ENCODE measurements around the gene MYL4. TPM values are rescaled to one million over a fixed set of nuclear protein-coding genes. Genes with fewer than 3 reads are reported as not detected.
A peak's percentile ranks its signal among the peaks of the same experiment; 100 is the strongest.

MYL4 gene
- total and polyA plus RNA-seq, 2 donors (not counting 3 experiments of a cell fraction or from before 2014, with no cell fraction given): 2.0 to 2.1 TPM

DNA sequence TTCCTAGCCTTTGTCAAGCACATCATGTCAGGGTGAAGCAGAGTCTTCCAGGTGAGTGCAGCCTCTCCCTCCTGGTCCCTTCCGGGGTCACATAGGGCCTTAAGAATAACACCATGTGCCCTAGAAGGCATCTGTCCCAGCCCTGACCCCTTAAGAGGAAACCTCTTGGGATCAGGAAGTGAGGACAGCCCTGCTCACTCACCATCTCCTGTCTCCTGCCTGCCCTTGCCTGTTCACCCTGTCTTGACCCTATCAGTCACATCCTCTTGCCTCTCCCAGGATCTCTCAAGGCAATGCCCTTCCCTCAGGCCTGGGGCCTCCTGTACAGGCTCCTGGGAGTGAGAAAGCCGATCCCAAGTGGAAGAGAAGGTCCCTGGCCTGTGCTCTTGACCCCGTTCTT is 13.9 kb downstream of the MYL4 start:
- POLR2A ChIA-PET: no interaction called here
- Histone ChIP-seq H3K36me3 (ENCODE audit: control insufficient read depth in 2 of 2, extremely low read depth in 1 of 2, insufficient read depth in 2 of 2, low read length in 2 of 2) (no peaks in the 10 kb centered on the region), H3K9me3 (replicated peaks; ENCODE audit: control insufficient read depth, insufficient read depth, low read length) (no peaks in the 10 kb centered on the region), H3K4me2 (ENCODE audit: insufficient read depth, low read length) (no peak overlapping the region), H3K79me2 (ENCODE audit: control insufficient read depth, insufficient read depth, low read length) (no peaks in the 10 kb centered on the region), H3K27me3 (ENCODE audit: control insufficient read depth in 2 of 2, insufficient read depth in 2 of 2, low read length in 2 of 2) (no peaks in the 10 kb centered on the region), H3K4me1 (ENCODE audit: control insufficient read depth, extremely low read depth, insufficient read depth, low read length) (peaks cover 40% of the 10 kb centered on the region), H3K27ac (ENCODE audit: insufficient read depth, low read depth, low read length) (peak overlapping the region; percentile 67), H3K4me3 (replicated peaks in 1 of 3; ENCODE audit: insufficient read depth in 1 of 3, low read depth in 1 of 3, low read length in 3 of 3) (no peak overlapping the region), H3K9ac (replicated peaks; ENCODE audit: extremely low read depth, insufficient read depth, low read length) (no peak overlapping the region), H2AFZ (ENCODE audit: low read depth, low read length) (no peak overlapping the region), H4K20me1 (replicated peaks; ENCODE audit: control insufficient read depth, extremely low read depth, insufficient read depth, low read length) (no peaks in the 10 kb centered on the region), H3K9me1 (replicated peaks; ENCODE audit: control insufficient read depth, extremely low read depth, insufficient read depth, low read length) (no peaks in the 10 kb centered on the region)
- CTCF ChIA-PET: interaction anchor here (1.3 kb wide), 1 partner anchor 34 kb away, joined by 3 read pairs; no protein-coding TSS in a partner anchor
- dilution Hi-C loops (cut with MboI; ENCODE audit: extremely low pct_ligation_motif_present, low sequenced_read_pairs) (no loop called here), intact Hi-C loops (cut with micrococcal nuclease) (no loop called here)
- FAIRE-seq (peak; percentile 86), DNase-seq (ENCODE audit: low read depth, low spot score) (peak; percentile 66)
- TF ChIP-seq, protein P1, sequence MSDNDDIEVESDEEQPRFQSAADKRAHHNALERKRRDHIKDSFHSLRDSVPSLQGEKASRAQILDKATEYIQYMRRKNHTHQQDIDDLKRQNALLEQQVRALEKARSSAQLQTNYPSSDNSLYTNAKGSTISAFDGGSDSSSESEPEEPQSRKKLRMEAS (IDR thresholded peaks at IDR 0.05; ENCODE audit: insufficient read depth, insufficient read length): no peak
- TF ChIP-seq, protein P2, sequence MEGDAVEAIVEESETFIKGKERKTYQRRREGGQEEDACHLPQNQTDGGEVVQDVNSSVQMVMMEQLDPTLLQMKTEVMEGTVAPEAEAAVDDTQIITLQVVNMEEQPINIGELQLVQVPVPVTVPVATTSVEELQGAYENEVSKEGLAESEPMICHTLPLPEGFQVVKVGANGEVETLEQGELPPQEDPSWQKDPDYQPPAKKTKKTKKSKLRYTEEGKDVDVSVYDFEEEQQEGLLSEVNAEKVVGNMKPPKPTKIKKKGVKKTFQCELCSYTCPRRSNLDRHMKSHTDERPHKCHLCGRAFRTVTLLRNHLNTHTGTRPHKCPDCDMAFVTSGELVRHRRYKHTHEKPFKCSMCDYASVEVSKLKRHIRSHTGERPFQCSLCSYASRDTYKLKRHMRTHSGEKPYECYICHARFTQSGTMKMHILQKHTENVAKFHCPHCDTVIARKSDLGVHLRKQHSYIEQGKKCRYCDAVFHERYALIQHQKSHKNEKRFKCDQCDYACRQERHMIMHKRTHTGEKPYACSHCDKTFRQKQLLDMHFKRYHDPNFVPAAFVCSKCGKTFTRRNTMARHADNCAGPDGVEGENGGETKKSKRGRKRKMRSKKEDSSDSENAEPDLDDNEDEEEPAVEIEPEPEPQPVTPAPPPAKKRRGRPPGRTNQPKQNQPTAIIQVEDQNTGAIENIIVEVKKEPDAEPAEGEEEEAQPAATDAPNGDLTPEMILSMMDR (IDR thresholded peaks at IDR 0.05; ENCODE audit: extremely low read depth in 1 of 2, insufficient read depth in 1 of 2, low read depth in 1 of 2, low read length in 2 of 2): no peak
- TF ChIP-seq GATA2 (IDR thresholded peaks at IDR 0.05; ENCODE audit: insufficient read depth, insufficient read length, low read depth, low read length): peak; percentile 59
- peak; percentile 38 for TF ChIP-seq POLR2A (IDR thresholded peaks at IDR 0.05; ENCODE audit: low read depth, low read length)
- TF ChIP-seq POLR2AphosphoS5 (IDR thresholded peaks at IDR 0.05; ENCODE audit: insufficient read depth, low read depth, low read length): peak; percentile 80
- no peak for TF ChIP-seq JUN (IDR thresholded peaks at IDR 0.05; ENCODE audit: borderline replicate concordance, insufficient read depth, insufficient read length, low read depth)
- TF ChIP-seq FOS (IDR thresholded peaks at IDR 0.05; ENCODE audit: borderline replicate concordance, insufficient read depth, low read length): peak; percentile 88
- TF ChIP-seq MYC (IDR thresholded peaks at IDR 0.05; ENCODE audit: low read depth, low read length): peak; percentile 58
- no peak for TF ChIP-seq EZH2 (IDR thresholded peaks at IDR 0.05; ENCODE audit: borderline replicate concordance, low read depth, low read length, severe bottlenecking)
- no TSS peak for BruUV-seq (replicated peaks)

Data from endothelial cell of umbilical vein (primary cell).